Heart left ventricle (tissue), 13 donors: ENCODE data around the gene NFASC.

Source experiments
- CTCF ChIP-seq, 12 donors: fragments of 200-600 bp; sonication (generic) in 4 of 12; IDR thresholded peaks; one replicate each; pipeline versions ENCODE4 v1.5.0 to v1.8.0; 2018 to 2022; ENCODE audit warnings: antibody characterized with exemption in 12 of 12, mild to moderate bottlenecking in 5 of 12
- POLR2A ChIP-seq, 2 donors: fragments of 450-650 bp; IDR thresholded peaks; one replicate each; pipeline ENCODE4 v1.6.1; 2017; ENCODE audit warnings: antibody characterized with exemption in 2 of 2, mild to moderate bottlenecking in 2 of 2, moderate library complexity in 2 of 2
- donor health status: ischemic (EF 13 %, LVEDD 7.1; RV severe dilation, severe dysfunction).
- donor health status: DM: no; HTN: yes; CAD: no.
- donor health status: DM: no; HTN: no; CAD: no.
- donor health status: ischemic (EF 25% LVEDD 6.9; RV normal size, moderate dysfunction).
- donor health status: ischemic (EF 25% LVEDD 5.7; RV mildly dilated, moderate dysfunction).
- donor health status: ischemic (EF 35%, LVEDD 5.7; RV mildly dilated, moderate dysfunction).
- donor health status: nonischemic (EF 11% LVEDD 7.7; RV severe dilation, severe dysfunction).
- donor health status: DM: yes; HTN: yes; CAD: no.
- donor health status: PGD.
- donor health status: ischemic (EF 29% LVEDD 5.4; RV normal size, mild dysfunction).
- donor health status: nonischemic (EF 23%, LVEDD 6.1; RV moderate dilation, normal function).

GRCh38 chr1:205037539-205037938, 166.9 kb downstream of the NFASC start:
- TF ChIP-seq CTCF (IDR thresholded peaks at IDR 0.05), result no peak
- TF ChIP-seq POLR2A (IDR thresholded peaks at IDR 0.05), result no peak
